ENCODE data around the gene PADI4.

The PADI4 gene

GRCh38 chr1:17363351-17363750, 55.4 kb downstream of the PADI4 start:
- H3K4me3 ChIP-seq (replicated peaks; ENCODE audit: low read depth, low read length), result no peak overlapping the region
- TF ChIP-seq CTCF (IDR thresholded peaks at IDR 0.05; ENCODE audit: low read length, missing control alignments), result no peak
- no peak for DNase-seq (ENCODE audit: low read depth)

- no peak for TF ChIP-seq CTCF (IDR thresholded peaks at IDR 0.05; ENCODE audit: low read length, missing control alignments)
- no peak overlapping the region for H3K4me3 ChIP-seq (replicated peaks; ENCODE audit: low read depth, low read length)
- DNase-seq (ENCODE audit: low read depth), result no peak
Observed at GRCh38 chr1:17363771-17364170, 55.8 kb downstream of the PADI4 start.

- H3K4me3 ChIP-seq (replicated peaks; ENCODE audit: low read depth, low read length), result no peak overlapping the region
- no peak for DNase-seq (ENCODE audit: low read depth)
Observed at GRCh38 chr1:17365293-17365692, 57.3 kb downstream of the PADI4 start.

GRCh38 chr1:17369466-17369865, 61.5 kb downstream of the PADI4 start:
- DNase-seq (ENCODE audit: low read depth), result peak; percentile 3
- no peak overlapping the region for H3K4me3 ChIP-seq (replicated peaks; ENCODE audit: low read depth, low read length)
- no peak for TF ChIP-seq CTCF (IDR thresholded peaks at IDR 0.05; ENCODE audit: low read length, missing control alignments)

More at GRCh38 chr1:17365293-17365692, 57.3 kb downstream of the PADI4 start:
- TF ChIP-seq CTCF (IDR thresholded peaks at IDR 0.05; ENCODE audit: low read length, missing control alignments), result no peak

- no peak for DNase-seq (ENCODE audit: low read depth)
- TF ChIP-seq CTCF (IDR thresholded peaks at IDR 0.05; ENCODE audit: low read length, missing control alignments), result peak; percentile 7
- H3K4me3 ChIP-seq (replicated peaks; ENCODE audit: low read depth, low read length), result no peak overlapping the region
Observed at GRCh38 chr1:17370618-17371017, 62.6 kb downstream of the PADI4 start.

- no peak within 1 kb of the TSS for H3K4me3 ChIP-seq (replicated peaks; ENCODE audit: low read depth, low read length)
- no peak for DNase-seq (ENCODE audit: low read depth)
- no peak for TF ChIP-seq CTCF (IDR thresholded peaks at IDR 0.05; ENCODE audit: low read length, missing control alignments)
Observed at GRCh38 chr1:17371896-17372295, 63.9 kb downstream of the PADI4 start, which contains the start of gene PADI6. TSS of gene PADI6 (plus strand) at chr1:17372196. CDS start at chr1:17372246, 50 bp downstream.

GRCh38 chr1:17372955-17373354, 65.0 kb downstream of the PADI4 start:
- no peak for TF ChIP-seq CTCF (IDR thresholded peaks at IDR 0.05; ENCODE audit: low read length, missing control alignments)
- no peak overlapping the region for H3K4me3 ChIP-seq (replicated peaks; ENCODE audit: low read depth, low read length)
- no peak for DNase-seq (ENCODE audit: low read depth)

All from fibroblast of pulmonary artery (primary cell).